Peyer's patch (tissue), 4 donors: ENCODE results near the gene YY2. TPM values are rescaled to one million over a fixed set of nuclear protein-coding genes. Genes with fewer than 3 reads are reported as not detected.

ENCODE experiments used
- DNase-seq, 3 donors: peaks; one replicate each; pipeline ENCODE4 v3.0.0-alpha.2; 2017 to 2019
- H3K27ac ChIP-seq, 4 donors: fragments of 200-600 bp; sonication (generic); one replicate each; pipeline ENCODE4 v1.5.1; 2016 to 2019
- H3K27me3 ChIP-seq, 2 donors: fragments of 200-600 bp; sonication (generic); one replicate each; pipeline ENCODE4 v1.5.1; 2019
- H3K36me3 ChIP-seq, 3 donors: fragments of 200-600 bp; sonication (generic); one replicate each; pipeline ENCODE4 v1.5.1; 2016 to 2019
- H3K4me1 ChIP-seq, 4 donors: fragments of 200-600 bp; sonication (generic); one replicate each; pipeline ENCODE4 v1.5.1; 2016 to 2019
- H3K4me3 ChIP-seq, 4 donors: fragments of 200-600 bp; sonication (generic); 1 replicate in 3 of 4; 2 replicates in 1 of 4; pipeline ENCODE4 v1.5.1; 2016 to 2019; ENCODE audit warnings: mild to moderate bottlenecking in 1 of 4
- H3K9me3 ChIP-seq, 4 donors: fragments of 200-600 bp; sonication (generic); one replicate each; pipeline ENCODE4 v1.5.1; 2016 to 2019; ENCODE audit warnings: mild to moderate bottlenecking in 1 of 4
- CTCF ChIP-seq, 6 experiments: fragments of 450-650 bp in 4 of 6; fragments of 200-600 bp in 2 of 6; sonication (generic) in 1 of 6; IDR thresholded peaks; one replicate each; pipeline ENCODE4 v1.5.1; 2017 to 2019; ENCODE audit warnings: antibody characterized with exemption in 6 of 6, mild to moderate bottlenecking in 3 of 6, moderate library complexity in 1 of 6
- POLR2A ChIP-seq, 2 donors: fragments of 450-650 bp; IDR thresholded peaks; one replicate each; pipeline ENCODE4 v1.5.1; 2017; ENCODE audit warnings: antibody characterized with exemption in 2 of 2, mild to moderate bottlenecking in 2 of 2, moderate library complexity in 2 of 2
- total RNA-seq, 4 donors: library from RNA; depleted of rRNA; stranded (reverse); fragments of >200 nt; gene quantifications; one replicate each; pipeline ENCODE4 v1.1.0, GENCODE V29; 2016

YY2 gene
- total RNA-seq, 4 donors from 2014 or later = 0.35 to 17.3 (median 5.3) TPM

GRCh38 chrX:21853578-21853977 lies 2.2 kb upstream of the YY2 start:
- no peaks in the 10 kb centered on the region for H3K4me1 ChIP-seq
- TF ChIP-seq POLR2A (IDR thresholded peaks at IDR 0.05) = no peak
- TF ChIP-seq CTCF (IDR thresholded peaks at IDR 0.05) = no peak
- no peak overlapping the region for H3K27ac ChIP-seq

GRCh38 chrX:21856504-21856903 lies 717 bp downstream of the YY2 start:
- TF ChIP-seq CTCF (IDR thresholded peaks at IDR 0.05) (no peak), POLR2A (IDR thresholded peaks at IDR 0.05) (no peak)
- Histone ChIP-seq H3K4me3 (no peak overlapping the region), H3K27ac (no peak overlapping the region), H3K4me1 (no peaks in the 10 kb centered on the region), H3K36me3 (peaks cover 0 to 5% (median 0%) of the 10 kb centered on the region in 3 donors), H3K9me3 (no peaks in the 10 kb centered on the region), H3K27me3 (no peaks in the 10 kb centered on the region)
- DNase-seq = no peak

More at GRCh38 chrX:21853578-21853977, 2.2 kb upstream of the YY2 start:
- Histone ChIP-seq H3K27me3 (no peaks in the 10 kb centered on the region), H3K4me3 (no peak overlapping the region), H3K36me3 (peaks cover 0 to 5% (median 0%) of the 10 kb centered on the region in 3 donors), H3K9me3 (no peaks in the 10 kb centered on the region)
- DNase-seq = no peak

- H3K4me1 ChIP-seq = no peaks in the 10 kb centered on the region
- no peaks in the 10 kb centered on the region for H3K9me3 ChIP-seq
- no peaks in the 10 kb centered on the region for H3K27me3 ChIP-seq
- H3K27ac ChIP-seq = no peak overlapping the region
- no peak for TF ChIP-seq CTCF (IDR thresholded peaks at IDR 0.05)
- TF ChIP-seq POLR2A (IDR thresholded peaks at IDR 0.05) = no peak
- no peak overlapping the region for H3K4me3 ChIP-seq
- DNase-seq = no peak
- no peaks in the 10 kb centered on the region for H3K36me3 ChIP-seq
Observed at GRCh38 chrX:21863241-21863640, 7.5 kb downstream of the YY2 start.

GRCh38 chrX:21865436-21865835 lies 9.6 kb downstream of the YY2 start:
- Histone ChIP-seq H3K4me3 (no peak overlapping the region), H3K4me1 (no peaks in the 10 kb centered on the region), H3K27me3 (no peaks in the 10 kb centered on the region), H3K36me3 (no peaks in the 10 kb centered on the region), H3K9me3 (no peaks in the 10 kb centered on the region), H3K27ac (no peak overlapping the region)
- no peak for DNase-seq
- TF ChIP-seq CTCF (IDR thresholded peaks at IDR 0.05) (no peak), POLR2A (IDR thresholded peaks at IDR 0.05) (no peak)

GRCh38 chrX:21870494-21870893 lies 14.7 kb downstream of the YY2 start:
- DNase-seq = no peak

More at GRCh38 chrX:21870494-21870893, 14.7 kb downstream of the YY2 start:
- no peaks in the 10 kb centered on the region for H3K9me3 ChIP-seq
- H3K4me3 ChIP-seq = no peak overlapping the region
- H3K36me3 ChIP-seq = no peaks in the 10 kb centered on the region
- no peaks in the 10 kb centered on the region for H3K4me1 ChIP-seq
- H3K27ac ChIP-seq = no peak overlapping the region
- no peak for TF ChIP-seq POLR2A (IDR thresholded peaks at IDR 0.05)
- no peak for TF ChIP-seq CTCF (IDR thresholded peaks at IDR 0.05)
- no peaks in the 10 kb centered on the region for H3K27me3 ChIP-seq
